Measurements from ENCODE around the gene PLCG1.
A peak's percentile ranks its signal among the peaks of the same experiment; 100 is the strongest.

Gene PLCG1

DNA sequence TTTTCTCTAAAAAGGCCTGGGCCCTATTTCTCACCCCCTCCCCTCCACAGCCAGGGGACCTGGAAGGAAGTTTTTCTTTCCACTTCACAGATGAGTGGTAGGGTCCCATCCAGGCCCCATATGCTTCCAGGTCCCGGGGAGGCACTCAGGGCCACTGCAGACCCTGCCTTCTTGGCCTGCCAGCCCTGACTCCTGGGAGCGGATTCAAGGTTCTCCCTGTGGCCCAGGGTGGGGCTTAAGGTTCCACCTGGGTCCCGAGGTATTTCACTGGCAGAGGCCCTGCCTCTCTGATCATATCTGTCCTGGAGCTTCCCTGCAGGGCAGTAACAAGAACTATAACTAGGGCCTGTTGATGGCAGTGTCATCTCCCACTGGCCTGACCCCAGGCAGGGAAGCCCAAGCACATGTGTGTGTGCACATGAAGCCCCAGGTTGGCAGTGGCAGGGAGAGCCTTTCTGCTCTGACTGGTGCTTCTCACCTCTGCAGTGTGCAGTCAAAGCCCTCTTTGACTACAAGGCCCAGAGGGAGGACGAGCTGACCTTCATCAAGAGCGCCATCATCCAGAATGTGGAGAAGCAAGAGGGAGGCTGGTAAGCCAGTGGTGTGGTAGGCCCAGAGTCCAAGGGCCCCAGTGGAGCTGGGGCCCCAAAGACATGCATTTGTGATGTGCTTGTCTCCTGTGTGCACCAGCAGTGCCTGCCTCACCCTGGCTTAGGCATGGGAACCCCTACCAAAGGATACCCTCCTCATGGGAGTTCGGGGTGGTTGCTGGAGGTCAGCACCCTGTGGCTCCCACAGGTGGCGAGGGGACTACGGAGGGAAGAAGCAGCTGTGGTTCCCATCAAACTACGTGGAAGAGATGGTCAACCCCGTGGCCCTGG, 31.2 kb downstream of the PLCG1 start:
- DNase-seq: no peak

DNA sequence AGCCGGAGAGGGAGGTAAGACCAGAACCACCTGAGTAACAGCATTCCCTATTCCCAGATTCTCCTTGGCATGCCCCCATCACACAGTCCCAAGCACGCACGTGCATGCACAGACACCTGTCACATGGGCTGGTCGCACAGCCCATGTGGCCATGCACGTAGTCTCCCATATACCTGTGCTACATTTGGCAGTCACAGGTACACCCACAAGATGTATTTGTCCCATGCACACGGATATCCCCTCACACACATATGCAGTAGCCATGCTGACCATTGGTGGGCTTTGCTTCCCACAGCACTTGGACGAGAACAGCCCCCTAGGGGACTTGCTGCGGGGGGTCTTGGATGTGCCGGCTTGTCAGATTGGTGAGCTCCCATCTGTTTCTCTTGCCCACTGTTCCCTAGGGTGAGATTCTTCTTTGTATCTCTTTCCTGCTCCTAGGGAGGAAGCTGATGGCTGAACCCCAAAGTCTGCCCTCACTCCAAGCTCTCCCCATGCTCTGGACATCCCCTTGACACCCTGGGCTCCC, 31.9 kb downstream of the PLCG1 start:
- no peak for DNase-seq

DNA sequence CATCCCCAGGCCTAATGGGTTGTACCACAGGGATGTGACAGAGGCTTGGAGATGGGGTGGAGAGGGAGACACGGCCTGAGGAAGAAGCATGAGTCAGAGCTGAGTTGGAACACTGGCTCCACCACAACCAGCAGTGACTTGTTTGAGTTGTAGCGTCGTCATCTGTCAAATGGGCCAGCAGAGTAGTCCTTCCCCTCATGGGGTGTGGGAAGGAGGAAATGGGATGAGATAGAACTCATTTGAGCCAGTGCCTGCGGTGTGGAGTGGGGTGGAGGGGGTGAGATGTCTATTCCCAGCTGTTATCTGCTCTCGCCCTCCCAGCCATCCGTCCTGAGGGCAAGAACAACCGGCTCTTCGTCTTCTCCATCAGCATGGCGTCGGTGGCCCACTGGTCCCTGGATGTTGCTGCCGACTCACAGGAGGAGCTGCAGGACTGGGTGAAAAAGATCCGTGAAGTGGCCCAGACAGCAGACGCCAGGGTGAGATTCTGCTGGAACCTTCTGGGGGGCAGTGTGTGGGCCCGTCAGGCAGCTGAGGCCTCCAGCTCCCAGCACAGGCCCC, 32.5 kb downstream of the PLCG1 start:
- DNase-seq: no peak

DNA sequence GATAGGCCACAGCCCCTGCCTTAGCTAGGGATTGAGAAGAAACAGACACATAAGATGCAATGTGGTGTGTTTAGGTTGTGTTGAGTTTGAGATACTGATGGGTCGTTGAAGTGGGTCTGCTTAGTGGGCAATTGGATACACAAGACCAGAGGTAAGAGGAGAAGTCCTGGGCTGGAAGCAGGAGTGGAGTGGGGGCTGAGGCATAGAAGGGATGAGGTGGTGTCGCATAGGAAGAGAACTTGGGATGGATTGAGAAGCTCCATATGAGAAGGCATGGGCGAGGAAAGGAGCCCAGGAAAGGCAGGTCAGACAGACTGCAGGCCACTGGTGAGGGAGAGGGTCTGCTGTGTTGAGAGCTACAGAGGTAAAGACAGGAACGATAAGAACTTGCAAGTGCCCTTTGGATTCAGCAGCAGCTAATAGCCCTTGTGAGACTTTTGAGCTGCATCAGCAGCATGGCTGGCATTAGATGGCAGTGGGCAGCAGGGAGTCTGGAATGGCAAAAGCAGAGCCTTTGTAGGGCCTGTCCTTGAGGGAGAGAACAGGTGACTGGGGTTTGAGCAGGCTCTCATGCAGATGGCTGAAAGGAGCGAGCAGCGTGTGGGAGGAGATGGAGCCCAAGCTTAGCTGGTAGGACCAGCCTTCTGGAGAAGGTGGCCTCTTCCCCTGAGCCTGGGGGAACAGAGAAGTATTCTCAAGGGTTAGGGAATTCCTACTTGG, 33.2 kb downstream of the PLCG1 start:
- DNase-seq: no peak

DNA sequence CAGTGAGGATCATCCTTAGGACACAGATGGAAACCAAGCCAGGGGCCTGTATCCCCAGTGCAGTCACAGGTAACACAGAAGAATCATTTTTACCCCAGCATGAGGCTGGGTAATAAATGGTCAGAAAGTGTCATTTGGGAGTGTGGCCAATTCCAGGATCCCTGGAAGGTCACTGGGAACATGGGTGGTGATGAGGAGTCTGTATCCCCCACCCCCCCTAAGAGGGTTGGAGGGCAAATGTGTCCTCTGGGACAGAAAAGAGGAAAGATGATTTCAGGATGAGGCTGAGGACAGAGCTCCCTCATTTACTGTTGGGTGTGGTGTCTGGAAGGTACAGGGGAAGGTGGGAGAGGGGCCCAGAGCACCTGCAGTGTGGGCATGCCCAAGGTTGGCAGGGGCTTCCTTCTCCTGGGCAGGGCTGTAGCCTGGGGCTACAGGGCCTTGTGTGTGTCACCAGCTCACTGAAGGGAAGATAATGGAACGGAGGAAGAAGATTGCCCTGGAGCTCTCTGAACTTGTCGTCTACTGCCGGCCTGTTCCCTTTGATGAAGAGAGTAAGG, 34.5 kb downstream of the PLCG1 start:
- no peak for DNase-seq

DNA sequence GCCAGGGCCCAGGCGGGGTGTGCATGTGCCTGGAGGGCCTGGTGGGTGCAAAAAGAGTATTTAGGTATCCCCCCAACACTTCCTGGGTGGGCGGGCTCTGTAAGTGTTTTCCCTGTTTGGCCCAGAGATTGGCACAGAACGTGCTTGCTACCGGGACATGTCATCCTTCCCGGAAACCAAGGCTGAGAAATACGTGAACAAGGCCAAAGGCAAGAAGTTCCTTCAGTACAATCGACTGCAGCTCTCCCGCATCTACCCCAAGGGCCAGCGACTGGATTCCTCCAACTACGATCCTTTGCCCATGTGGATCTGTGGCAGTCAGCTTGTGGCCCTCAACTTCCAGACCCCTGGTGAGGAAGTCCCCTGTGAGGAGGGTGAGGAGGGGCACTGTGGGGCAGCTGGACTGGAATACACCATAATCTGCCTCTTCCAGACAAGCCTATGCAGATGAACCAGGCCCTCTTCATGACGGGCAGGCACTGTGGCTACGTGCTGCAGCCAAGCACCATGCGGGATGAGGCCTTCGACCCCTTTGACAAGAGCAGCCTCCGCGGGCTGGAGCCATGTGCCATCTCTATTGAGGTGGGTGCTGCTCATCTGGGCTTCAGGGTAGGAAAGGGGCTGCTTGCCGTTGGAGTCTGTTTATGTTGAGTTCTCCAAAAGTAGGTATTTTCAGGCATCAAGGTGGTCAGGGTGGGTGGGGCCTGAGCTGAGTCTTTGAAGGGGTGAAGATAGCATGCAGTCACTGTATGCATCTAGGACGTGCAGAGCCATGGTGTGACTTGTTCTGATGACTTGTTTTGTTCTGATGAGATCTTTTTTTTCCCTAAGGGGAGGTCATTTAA, 35.2 kb downstream of the PLCG1 start:
- no peak for DNase-seq

DNA sequence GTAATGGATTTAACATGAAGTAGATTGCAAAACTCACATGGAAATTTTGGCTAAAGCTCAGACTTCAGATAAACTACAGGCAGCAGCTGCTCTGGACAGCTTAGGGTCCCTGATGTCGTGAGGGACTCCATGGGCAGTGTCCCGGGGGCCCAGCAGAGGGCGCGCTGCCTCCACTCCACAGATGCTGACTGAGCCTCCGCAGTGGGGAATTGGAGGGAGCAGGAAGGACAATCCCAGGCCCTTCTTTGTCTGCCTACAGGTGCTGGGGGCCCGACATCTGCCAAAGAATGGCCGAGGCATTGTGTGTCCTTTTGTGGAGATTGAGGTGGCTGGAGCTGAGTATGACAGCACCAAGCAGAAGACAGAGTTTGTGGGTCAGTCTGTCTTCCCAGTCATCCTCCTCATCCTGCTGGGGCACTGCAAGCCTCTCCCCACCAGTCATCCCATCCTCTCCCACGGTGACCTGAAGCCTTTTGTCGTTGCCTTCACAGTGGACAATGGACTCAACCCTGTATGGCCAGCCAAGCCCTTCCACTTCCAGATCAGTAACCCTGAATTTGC, 35.9 kb downstream of the PLCG1 start:
- peak; percentile 74 for DNase-seq

DNA sequence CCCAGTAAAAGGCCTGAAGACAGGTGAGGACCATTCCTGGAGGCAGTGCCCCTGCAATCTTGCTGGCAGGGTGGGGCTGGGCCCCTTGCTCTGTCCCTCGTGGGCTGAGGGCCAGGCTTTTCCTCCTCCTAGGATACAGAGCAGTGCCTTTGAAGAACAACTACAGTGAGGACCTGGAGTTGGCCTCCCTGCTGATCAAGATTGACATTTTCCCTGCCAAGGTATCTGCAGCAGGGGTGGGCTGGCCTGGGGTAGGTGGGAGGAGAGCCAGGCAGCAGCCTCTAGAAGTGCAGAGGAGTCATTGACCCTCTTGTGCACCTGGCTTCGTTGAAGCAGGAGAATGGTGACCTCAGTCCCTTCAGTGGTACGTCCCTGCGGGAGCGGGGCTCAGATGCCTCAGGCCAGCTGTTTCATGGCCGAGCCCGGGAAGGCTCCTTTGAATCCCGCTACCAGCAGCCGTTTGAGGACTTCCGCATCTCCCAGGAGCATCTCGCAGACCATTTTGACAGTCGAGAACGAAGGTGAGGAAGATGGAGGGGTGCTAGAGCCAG, 36.5 kb downstream of the PLCG1 start:
- no peak for DNase-seq

DNA sequence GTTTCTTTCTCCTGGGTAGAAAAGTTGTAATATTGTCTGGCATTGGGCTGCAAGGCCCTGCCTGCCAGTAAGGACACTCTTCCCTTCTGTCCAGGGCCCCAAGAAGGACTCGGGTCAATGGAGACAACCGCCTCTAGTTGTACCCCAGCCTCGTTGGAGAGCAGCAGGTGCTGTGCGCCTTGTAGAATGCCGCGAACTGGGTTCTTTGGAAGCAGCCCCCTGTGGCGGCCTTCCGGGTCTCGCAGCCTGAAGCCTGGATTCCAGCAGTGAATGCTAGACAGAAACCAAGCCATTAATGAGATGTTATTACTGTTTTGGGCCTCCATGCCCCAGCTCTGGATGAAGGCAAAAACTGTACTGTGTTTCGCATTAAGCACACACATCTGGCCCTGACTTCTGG, 37.0 kb downstream of the PLCG1 start:
- DNase-seq: no peak

DNA sequence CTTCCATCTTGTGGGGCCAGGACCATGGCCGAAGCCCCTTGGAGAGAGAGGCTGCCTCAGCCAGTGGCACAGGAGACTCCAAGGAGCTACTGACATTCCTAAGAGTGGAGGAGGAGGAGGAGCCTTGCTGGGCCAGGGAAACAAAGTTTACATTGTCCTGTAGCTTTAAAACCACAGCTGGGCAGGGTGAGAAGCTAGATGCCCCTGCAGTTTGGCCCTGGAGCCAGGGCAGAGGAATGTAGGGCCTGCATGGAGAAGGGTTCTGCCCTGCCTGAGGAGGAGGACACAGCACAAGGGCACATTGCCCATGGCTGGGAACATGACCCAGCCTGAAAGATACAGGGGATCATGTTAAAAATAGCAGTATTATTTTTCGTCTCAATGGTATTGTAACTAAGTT, 37.4 kb downstream of the PLCG1 start:
- no peak for DNase-seq

DNA sequence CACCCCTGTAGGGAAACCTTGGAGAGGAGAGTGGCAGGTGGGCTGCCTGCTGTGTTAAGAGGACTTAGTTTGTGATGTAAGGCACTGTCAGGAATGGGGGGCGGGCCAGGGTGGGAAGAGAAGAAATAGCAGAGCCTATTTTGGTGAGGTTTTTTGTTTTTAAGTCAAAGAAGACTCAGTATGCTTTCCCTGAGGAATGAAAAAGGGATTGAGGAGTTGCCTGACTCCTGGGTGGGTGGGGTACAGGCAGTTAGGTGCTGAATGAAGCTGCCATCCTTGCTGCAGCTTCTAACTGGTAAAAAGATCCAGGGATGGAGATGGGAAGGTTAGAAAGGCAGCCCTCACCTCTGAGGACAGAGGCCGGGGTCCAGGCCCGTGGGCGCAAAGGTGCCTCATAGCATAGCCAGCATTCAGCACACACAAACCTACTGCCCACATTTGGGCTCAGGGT, 37.9 kb downstream of the PLCG1 start:
- no peak for DNase-seq

DNA sequence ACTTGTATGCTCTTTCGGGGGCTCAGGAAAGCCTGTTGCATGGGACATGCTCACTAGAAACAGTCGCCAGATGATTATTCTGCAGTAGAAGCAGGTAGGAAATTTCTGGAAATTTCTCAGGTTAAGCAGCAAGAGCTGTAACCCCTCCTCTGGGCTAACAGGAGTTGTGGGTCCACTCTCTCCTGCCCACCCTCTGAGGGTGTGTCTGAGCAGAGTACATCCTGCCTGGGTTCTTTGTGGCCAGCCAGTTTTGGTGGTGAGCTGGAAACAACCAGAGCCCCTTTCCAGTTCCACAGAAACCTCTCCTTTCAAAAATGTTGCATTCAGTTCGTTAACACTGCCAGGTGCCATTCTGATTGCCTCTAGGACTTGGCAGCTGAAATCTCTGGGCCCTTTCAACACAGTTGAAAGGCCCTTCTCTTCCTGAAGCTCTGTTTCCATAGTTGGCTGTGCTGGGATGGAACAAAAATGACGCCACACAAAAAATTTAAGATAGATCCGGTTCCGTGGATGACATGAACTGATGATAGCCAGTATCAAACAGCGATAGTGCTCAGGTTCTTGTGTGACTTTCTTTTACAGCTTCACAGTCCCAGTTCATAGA, 38.5 kb downstream of the PLCG1 start:
- DNase-seq: no peak

DNA sequence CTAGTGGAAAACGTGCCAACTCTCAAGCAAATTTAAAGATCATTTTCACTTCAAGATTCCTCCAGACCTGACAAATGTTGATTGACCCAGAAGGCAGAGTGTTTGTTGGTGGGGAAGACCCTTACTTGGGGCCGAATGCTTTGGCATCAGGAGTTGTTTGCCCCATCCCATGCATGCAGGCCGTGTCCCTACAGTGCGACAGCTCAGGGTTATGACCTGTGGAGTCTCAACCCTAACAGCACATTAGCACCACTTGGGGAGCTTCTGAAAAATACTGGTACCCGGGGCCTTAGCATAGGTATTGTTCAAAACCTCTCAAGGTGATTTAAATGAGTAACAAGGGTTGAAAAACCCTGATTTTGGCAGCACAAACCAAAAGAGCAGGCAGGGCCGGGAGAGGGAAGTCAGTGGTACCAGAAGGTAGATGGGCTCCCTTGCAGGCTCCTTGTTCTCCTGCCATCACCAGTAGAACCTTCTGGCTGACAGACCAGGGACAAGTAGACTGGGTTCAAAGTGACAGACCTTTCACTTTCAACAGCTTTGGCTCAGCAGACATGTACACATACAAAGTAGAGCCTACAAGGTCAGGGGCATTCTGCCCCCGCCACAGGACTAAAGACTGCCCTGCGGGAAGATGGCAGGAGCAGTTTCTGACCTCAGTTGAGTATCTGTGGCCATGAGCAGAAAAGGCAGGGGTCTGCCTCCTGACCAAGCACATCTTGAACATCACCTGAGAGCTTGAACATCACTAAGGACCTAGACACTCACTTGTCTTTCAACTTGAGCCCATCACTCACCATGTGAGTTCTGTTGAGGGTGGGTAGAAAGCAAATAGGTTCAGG, 39.6 kb downstream of the PLCG1 start:
- DNase-seq: no peak

DNA sequence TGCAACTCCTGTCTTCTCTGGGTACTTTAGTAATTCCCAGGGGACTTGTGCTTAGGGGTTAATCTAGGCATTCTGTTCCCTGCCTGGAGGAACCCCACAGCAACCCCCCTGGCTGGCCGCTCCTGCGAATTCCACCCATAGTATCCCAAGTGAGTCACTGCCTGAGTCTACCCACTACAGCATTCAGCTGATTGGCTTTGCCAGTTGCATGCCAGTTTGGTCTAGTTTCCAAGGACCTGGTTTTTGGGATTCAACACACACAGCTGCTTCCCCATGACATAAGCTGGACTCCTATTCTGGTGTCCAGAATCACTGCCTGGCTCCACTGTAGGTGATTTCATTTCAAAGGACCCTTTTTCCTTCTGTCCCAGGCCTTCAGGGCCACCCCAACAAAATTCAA, 40.3 kb downstream of the PLCG1 start:
- no peak for DNase-seq

DNA sequence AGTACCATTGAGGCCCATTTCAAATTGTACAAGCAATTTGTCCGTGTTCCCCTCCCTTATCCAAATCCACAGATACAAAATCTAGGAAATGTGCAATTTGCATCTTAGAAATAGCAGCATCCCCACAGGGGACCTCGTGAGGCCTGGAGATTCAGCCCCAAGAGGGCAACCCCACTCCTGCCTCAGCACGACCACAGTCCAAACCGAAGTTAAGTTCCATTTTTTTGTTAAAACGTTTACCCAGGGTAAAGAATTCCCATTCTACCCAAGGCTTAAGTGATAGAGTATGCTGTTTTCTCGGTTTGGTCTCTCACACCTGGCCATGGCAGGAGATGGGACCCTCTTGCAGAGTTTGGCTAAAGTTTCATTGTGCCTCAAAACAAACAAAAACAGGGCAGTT, 41.2 kb downstream of the PLCG1 start:
- no peak for DNase-seq

DNA sequence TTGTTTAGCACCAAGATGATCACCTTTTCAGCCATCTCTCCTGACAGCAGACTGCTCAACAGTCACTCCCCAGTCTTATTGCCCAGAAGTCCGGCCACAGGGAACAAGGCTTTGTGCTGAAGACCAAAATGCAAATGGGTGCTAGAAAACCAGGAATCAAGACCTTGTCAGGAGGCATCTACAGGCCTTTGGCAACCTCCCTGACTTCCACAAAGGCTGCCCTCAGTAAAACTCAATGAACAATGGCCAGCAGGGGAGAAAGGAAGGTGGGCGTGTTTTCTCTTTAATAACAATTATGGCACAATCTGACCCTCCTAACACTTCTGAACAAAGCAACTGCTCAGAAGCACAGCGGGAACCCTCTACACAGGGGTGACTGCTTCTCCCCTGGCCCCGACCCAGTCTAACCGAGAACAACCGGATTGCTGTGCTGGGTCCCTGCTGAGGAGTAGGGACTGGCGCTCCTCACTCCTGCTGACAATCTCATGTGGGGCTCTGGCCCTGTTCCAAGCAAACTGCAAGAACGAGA, 41.6 kb downstream of the PLCG1 start:
- DNase-seq: peak; percentile 95

DNA sequence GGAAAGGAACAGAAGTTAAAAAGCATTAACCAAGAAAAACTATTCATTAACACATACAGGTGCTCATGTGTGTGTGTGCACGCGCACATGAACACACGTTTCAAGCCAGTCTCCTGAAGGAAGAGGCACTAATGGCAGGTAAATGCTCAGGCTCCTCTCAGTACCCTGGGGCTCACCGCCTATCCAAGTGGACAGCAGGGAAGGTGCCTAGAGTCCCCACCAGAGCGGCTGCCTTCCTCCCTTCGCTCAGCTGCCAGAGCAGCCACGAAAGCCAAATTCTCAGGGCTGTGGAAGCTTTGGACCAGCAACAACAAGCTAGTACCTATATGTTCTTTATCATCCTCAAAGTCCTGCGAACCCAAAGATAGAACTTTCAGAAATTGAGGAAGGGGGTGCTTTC, 42.6 kb downstream of the PLCG1 start:
- DNase-seq: no peak

DNA sequence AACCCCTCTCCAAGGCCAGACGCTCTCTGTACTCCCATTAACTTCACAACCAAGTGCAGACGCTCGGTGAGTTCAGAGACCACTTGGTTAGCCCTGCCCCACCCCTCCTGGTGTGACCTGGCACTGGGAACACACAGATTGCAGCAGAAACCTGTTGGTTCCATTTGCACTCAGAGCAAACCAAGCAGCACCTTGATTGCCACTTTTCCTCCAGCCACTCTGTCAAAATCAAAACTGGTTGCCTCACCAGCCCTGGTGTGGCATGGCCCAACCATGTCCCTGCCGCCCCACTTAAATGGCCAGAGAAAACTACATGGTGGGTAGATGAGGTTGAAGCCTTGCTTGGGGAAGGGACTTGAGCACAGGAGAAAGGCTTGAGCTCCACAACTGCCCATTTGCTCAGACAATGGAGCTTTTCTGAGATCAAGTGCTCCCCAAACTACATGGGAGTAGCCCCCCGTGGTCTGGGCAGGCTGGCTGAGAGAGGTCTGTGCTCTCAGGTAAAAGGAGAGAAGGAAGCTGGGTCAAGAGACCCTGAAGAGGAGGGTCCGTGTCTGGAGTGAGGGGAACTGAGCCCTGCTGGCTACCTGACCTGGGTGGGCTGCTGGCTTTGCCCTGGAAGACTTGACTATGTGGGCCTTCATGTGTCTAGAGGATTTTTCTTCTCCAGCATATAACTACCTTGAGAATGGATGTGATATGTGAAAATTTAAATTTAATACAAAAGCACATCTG, 43.4 kb downstream of the PLCG1 start:
- DNase-seq: no peak

DNA sequence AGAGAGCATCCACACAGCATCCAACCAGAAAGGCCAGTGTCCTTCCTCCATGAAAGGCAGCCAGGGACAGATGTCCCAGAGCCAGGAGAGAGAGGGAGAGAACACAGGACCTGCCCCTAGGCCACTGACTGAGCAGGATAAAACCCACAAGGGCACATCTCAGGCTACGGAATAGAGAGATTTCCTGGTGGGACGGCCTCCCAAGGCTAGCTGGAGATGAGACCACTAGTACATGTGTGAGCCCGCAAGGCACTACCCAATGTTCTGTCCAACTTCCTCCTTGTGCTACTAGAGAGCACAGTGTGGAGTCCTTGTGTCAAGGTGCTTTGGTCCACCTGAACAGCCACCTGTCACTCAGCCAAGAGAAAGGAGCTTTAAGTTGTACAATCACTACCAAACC, 44.2 kb downstream of the PLCG1 start:
- no peak for DNase-seq

Data from NCI-H146 (cell line).